ENCODE data around the gene GFI1.

DNA sequence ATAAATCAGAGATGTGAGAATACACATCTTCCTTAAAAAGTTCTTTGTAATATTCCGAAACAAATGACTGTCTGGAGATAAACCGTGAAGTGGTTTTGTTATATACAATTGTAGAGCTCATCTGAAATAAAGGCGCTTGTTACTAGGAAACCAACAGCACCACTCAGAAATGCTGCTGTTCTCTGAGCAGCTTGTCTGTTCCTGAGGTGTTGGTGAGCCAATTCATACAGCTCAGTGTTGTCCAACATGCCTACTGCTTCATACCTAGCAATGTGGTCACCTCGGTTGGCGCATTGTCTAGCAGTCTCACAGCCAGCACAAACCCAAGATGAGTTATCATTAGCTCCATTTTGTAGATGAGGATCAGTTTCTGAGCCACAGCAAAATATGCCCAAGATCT is 44.4 kb downstream of the GFI1 start:
- no peak for TF ChIP-seq SNRNP70 (IDR thresholded peaks at IDR 0.05; ENCODE audit: low read depth, low read length)
- no peak for TF ChIP-seq DNMT1 (CRISPR knock-in tag; IDR thresholded peaks at IDR 0.05)
- no peak for TF ChIP-seq LCORL (IDR thresholded peaks at IDR 0.05)
- TF ChIP-seq LCORL (CRISPR knock-in tag; IDR thresholded peaks at IDR 0.05) = no peak
- no peak for TF ChIP-seq NR1H2 (CRISPR knock-in tag; IDR thresholded peaks at IDR 0.05; ENCODE audit: borderline replicate concordance, low read depth)
- TF ChIP-seq, protein P1, sequence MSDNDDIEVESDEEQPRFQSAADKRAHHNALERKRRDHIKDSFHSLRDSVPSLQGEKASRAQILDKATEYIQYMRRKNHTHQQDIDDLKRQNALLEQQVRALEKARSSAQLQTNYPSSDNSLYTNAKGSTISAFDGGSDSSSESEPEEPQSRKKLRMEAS (IDR thresholded peaks at IDR 0.05) = no peak
- TF ChIP-seq, protein P2, sequence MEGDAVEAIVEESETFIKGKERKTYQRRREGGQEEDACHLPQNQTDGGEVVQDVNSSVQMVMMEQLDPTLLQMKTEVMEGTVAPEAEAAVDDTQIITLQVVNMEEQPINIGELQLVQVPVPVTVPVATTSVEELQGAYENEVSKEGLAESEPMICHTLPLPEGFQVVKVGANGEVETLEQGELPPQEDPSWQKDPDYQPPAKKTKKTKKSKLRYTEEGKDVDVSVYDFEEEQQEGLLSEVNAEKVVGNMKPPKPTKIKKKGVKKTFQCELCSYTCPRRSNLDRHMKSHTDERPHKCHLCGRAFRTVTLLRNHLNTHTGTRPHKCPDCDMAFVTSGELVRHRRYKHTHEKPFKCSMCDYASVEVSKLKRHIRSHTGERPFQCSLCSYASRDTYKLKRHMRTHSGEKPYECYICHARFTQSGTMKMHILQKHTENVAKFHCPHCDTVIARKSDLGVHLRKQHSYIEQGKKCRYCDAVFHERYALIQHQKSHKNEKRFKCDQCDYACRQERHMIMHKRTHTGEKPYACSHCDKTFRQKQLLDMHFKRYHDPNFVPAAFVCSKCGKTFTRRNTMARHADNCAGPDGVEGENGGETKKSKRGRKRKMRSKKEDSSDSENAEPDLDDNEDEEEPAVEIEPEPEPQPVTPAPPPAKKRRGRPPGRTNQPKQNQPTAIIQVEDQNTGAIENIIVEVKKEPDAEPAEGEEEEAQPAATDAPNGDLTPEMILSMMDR (CRISPR knock-in tag; IDR thresholded peaks at IDR 0.05) = no peak
- no peak for TF ChIP-seq RFX3 (CRISPR knock-in tag; IDR thresholded peaks at IDR 0.05)
- no peak for TF ChIP-seq MTF1 (CRISPR knock-in tag; IDR thresholded peaks at IDR 0.05)
- no peak for TF ChIP-seq ZNF24 (IDR thresholded peaks at IDR 0.05)
- TF ChIP-seq NFYB (CRISPR knock-in tag; IDR thresholded peaks at IDR 0.05) = no peak
- no peak for TF ChIP-seq ZSCAN21 (CRISPR knock-in tag; IDR thresholded peaks at IDR 0.05; ENCODE audit: borderline replicate concordance)
- no peak for TF ChIP-seq RBFOX2 (IDR thresholded peaks at IDR 0.05; ENCODE audit: low read depth, low read length)

Data from HepG2 (cell line).